Hepatocyte (in vitro differentiated cells): ENCODE measurements around the gene HERC3.

ENCODE experiments used
- CTCF ChIP-seq: fragments of 200-600 bp; sonication (generic); IDR thresholded peaks from 2 replicates; pipeline ENCODE4 v1.5.1; 2016; ENCODE audit warnings: antibody characterized with exemption, mild to moderate bottlenecking; ENCODE audit not compliant: poor library complexity
- EZH2phosphoT487 ChIP-seq: fragments of 200-600 bp; sonication (generic); IDR thresholded peaks from one replicate; pipeline ENCODE4 v1.6.1; 2018; ENCODE audit warnings: antibody characterized with exemption, mild to moderate bottlenecking, low read depth, moderate library complexity; ENCODE audit not compliant: unreplicated experiment, severe bottlenecking

- TF ChIP-seq CTCF (no peak), EZH2phosphoT487 (no peak)
Observed at GRCh38 chr4:88747351-88747750, 155.1 kb downstream of the HERC3 start.
